OCI-LY3 (cell line): ENCODE data around the gene PGBD2.

ENCODE experiments used
- H2AFZ ChIP-seq: fragments of 200-600, 300-600 bp; shearing (Covaris generic); 2 replicates; pipeline ENCODE4 v1.6.0; 2014; ENCODE audit warnings: antibody characterized with exemption, low read depth, low read length
- H3K27ac ChIP-seq: fragments of 200-600, 300-600 bp; sonication (generic); 2 replicates; pipeline ENCODE4 v1.5.1; 2014; ENCODE audit warnings: mild to moderate bottlenecking, low read length, moderate library complexity, mixed read lengths
- H3K27me3 ChIP-seq: fragments of 200-600, 300-600 bp; sonication (generic); 2 replicates; pipeline ENCODE4 v1.6.1; 2014; ENCODE audit warnings: low read depth, low read length, mixed read lengths
- H3K36me3 ChIP-seq: fragments of 200-600, 300-600 bp; sonication (generic); replicated peaks from 2 replicates; pipeline ENCODE3; 2014; ENCODE audit warnings: low read depth, low read length, mixed read lengths
- H3K4me1 ChIP-seq: fragments of 300-600, 200-600 bp; sonication (generic); 2 replicates; pipeline ENCODE4 v1.6.1; 2014; ENCODE audit warnings: low read length, mixed read lengths
- H3K4me2 ChIP-seq: fragments of 200-600, 300-600 bp; sonication (generic); 2 replicates; pipeline ENCODE4 v1.6.1; 2014; ENCODE audit warnings: low read length, mixed read lengths
- H3K4me3 ChIP-seq: fragments of 300-600, 200-600 bp; sonication (generic); 2 replicates; pipeline ENCODE4 v1.5.1; 2014; ENCODE audit warnings: antibody characterized with exemption, mild to moderate bottlenecking, low read length, moderate library complexity
- H3K79me2 ChIP-seq: fragments of 300-600, 200-600 bp; shearing (Covaris generic); 2 replicates; pipeline ENCODE4 v1.6.1; 2014; ENCODE audit warnings: mild to moderate bottlenecking, low read length, mixed read lengths
- H3K9ac ChIP-seq: fragments of 300-600, 200-600 bp; shearing (Covaris generic); 2 replicates; pipeline ENCODE4 v1.6.0; 2014; ENCODE audit warnings: mild to moderate bottlenecking, low read length, moderate library complexity
- H3K9me3 ChIP-seq: fragments of 200-600, 300-600 bp; shearing (Covaris generic); 2 replicates; pipeline ENCODE4 v1.6.1; 2014; ENCODE audit warnings: low read length, mixed read lengths; ENCODE audit not compliant: insufficient read depth
- H4K20me1 ChIP-seq: fragments of 200-600, 300-600 bp; sonication (generic); 2 replicates; pipeline ENCODE4 v1.6.1; 2016; ENCODE audit warnings: low read length, mixed read lengths; ENCODE audit not compliant: insufficient read depth
- CTCF ChIP-seq: fragments of 200-600, 300-600 bp; sonication (generic); IDR thresholded peaks from 2 replicates; pipeline ENCODE4 v1.5.1; 2014; ENCODE audit warnings: antibody characterized with exemption, low read length, low read depth
- EZH2phosphoT487 ChIP-seq: fragments of 200-600 bp; shearing (Covaris generic); IDR thresholded peaks from 2 replicates; pipeline ENCODE4 v1.6.1; 2018; ENCODE audit warnings: antibody characterized with exemption, mixed run types, low read depth

PGBD2 gene

GRCh38 chr1:248858096-248858890, 47.7 kb upstream of the PGBD2 start:
- Histone ChIP-seq H3K27ac (peak overlapping the region; percentile 80), H2AFZ (peak overlapping the region; percentile 70; the same call in 1 of the 2 replicates), H3K4me3 (peak overlapping the region; percentile 96), H3K4me2 (peak overlapping the region; percentile 100), H3K4me1 (peaks cover 29% of the 10 kb centered on the region), H3K9ac (peak overlapping the region; percentile 99), H3K36me3 (peaks cover 31% of the 10 kb centered on the region), H3K27me3 (peaks cover 6% of the 10 kb centered on the region; the same call in 1 of the 2 replicates), H3K9me3 (no peaks in the 10 kb centered on the region), H3K79me2 (peaks cover 25% of the 10 kb centered on the region), H4K20me1 (no peaks in the 10 kb centered on the region)
- TF ChIP-seq EZH2phosphoT487 (no peak), CTCF (peak; percentile 74)

GRCh38 chr1:248858891-248859889, 46.8 kb upstream of the PGBD2 start, which contains the start of gene ZNF692:
Gene ZNF692, minus strand, starts transcription at chr1:248859085. Its CDS starts 776 bp downstream, at chr1:248858309.
- H3K4me1 ChIP-seq = peaks cover 31% of the 10 kb centered on the region
- no peak for TF ChIP-seq CTCF
- no peak for TF ChIP-seq EZH2phosphoT487
- no peaks in the 10 kb centered on the region for H4K20me1 ChIP-seq
- peaks cover 22% of the 10 kb centered on the region for H3K36me3 ChIP-seq
- peak within 1 kb of the TSS; percentile 96 for H3K4me3 ChIP-seq
- no peaks in the 10 kb centered on the region for H3K9me3 ChIP-seq
- H3K9ac ChIP-seq = peak within 1 kb of the TSS; percentile 99
- H3K79me2 ChIP-seq = peaks cover 25% of the 10 kb centered on the region
- peaks cover 6% of the 10 kb centered on the region; the same call in 1 of the 2 replicates for H3K27me3 ChIP-seq
- H3K27ac ChIP-seq = peak within 1 kb of the TSS; percentile 80
- peak within 1 kb of the TSS; percentile 70 for H2AFZ ChIP-seq
- peak within 1 kb of the TSS; percentile 100 for H3K4me2 ChIP-seq

GRCh38 chr1:248860007-248860406, 46.0 kb upstream of the PGBD2 start:
- H2AFZ ChIP-seq = no peak overlapping the region
- no peaks in the 10 kb centered on the region for H4K20me1 ChIP-seq
- H3K27ac ChIP-seq = 0 out of 2 replicates have a peak overlapping the region, but pooled peaks have one; percentile 80
- peaks cover 25% of the 10 kb centered on the region for H3K79me2 ChIP-seq
- H3K36me3 ChIP-seq = peaks cover 18% of the 10 kb centered on the region
- peak overlapping the region; percentile 95 for H3K4me2 ChIP-seq
- H3K4me1 ChIP-seq = peaks cover 31% of the 10 kb centered on the region
- TF ChIP-seq CTCF = no peak
- TF ChIP-seq EZH2phosphoT487 = no peak
- H3K4me3 ChIP-seq = peak overlapping the region; percentile 96
- peak overlapping the region; percentile 95 for H3K9ac ChIP-seq
- no peaks in the 10 kb centered on the region for H3K9me3 ChIP-seq
- peaks cover 6% of the 10 kb centered on the region; the same call in 1 of the 2 replicates for H3K27me3 ChIP-seq
